GM10248 (cell line): ENCODE data around the gene RRM1.

Experiments used
- CTCF ChIA-PET: fragments of 300-600 bp; sonication (Branson Sonifier 250); formaldehyde crosslinking; extraction: SDS; loops from one replicate; lab custom pipeline; 2021; ENCODE audit warnings: antibody characterized with exemption; lab: Yijun Ruan, JAX
- POLR2A ChIA-PET: fragments of 350-650 bp; sonication (Branson Sonifier 250); formaldehyde crosslinking; extraction: SDS; loops from one replicate; lab custom pipeline; 2020; ENCODE audit warnings: antibody characterized with exemption; lab: Yijun Ruan, JAX
- DNase-seq: peaks from one replicate; pipeline ENCODE4 v3.0.0; 2012; ENCODE audit errors: extremely low spot score
- TF ChIP-seq, protein P1 (sequence below): IDR thresholded peaks from 2 replicates; pipeline ENCODE4 v1.5.1; 2012; ENCODE audit warnings: mild to moderate bottlenecking, low read depth; ENCODE audit errors: extremely low read depth, missing control alignments, control extremely low read depth

The RRM1 gene

GRCh38 chr11:4054643-4055042, 40.0 kb upstream of the RRM1 start:
- DNase-seq: no peak
- ChIA-PET POLR2A (no interaction called here), CTCF (interaction anchor here (0.9 to 34.0 kb wide), 6 partner anchors 10 to 205 kb away, joined by 3 to 1411 read pairs (median 18); partner anchors contain the start of genes RHOG and STIM1)
- TF ChIP-seq, protein P1, sequence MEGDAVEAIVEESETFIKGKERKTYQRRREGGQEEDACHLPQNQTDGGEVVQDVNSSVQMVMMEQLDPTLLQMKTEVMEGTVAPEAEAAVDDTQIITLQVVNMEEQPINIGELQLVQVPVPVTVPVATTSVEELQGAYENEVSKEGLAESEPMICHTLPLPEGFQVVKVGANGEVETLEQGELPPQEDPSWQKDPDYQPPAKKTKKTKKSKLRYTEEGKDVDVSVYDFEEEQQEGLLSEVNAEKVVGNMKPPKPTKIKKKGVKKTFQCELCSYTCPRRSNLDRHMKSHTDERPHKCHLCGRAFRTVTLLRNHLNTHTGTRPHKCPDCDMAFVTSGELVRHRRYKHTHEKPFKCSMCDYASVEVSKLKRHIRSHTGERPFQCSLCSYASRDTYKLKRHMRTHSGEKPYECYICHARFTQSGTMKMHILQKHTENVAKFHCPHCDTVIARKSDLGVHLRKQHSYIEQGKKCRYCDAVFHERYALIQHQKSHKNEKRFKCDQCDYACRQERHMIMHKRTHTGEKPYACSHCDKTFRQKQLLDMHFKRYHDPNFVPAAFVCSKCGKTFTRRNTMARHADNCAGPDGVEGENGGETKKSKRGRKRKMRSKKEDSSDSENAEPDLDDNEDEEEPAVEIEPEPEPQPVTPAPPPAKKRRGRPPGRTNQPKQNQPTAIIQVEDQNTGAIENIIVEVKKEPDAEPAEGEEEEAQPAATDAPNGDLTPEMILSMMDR: no peak

GRCh38 chr11:4059424-4059823, 35.2 kb upstream of the RRM1 start:
- ChIA-PET POLR2A (no interaction called here), CTCF (interaction anchor here (1.3 to 34.0 kb wide), 4 partner anchors 14 to 209 kb away, joined by 4 to 1411 read pairs (median 58); partner anchors contain the start of genes RHOG and STIM1)
- no peak for DNase-seq
- TF ChIP-seq, protein P1: no peak

DNA sequence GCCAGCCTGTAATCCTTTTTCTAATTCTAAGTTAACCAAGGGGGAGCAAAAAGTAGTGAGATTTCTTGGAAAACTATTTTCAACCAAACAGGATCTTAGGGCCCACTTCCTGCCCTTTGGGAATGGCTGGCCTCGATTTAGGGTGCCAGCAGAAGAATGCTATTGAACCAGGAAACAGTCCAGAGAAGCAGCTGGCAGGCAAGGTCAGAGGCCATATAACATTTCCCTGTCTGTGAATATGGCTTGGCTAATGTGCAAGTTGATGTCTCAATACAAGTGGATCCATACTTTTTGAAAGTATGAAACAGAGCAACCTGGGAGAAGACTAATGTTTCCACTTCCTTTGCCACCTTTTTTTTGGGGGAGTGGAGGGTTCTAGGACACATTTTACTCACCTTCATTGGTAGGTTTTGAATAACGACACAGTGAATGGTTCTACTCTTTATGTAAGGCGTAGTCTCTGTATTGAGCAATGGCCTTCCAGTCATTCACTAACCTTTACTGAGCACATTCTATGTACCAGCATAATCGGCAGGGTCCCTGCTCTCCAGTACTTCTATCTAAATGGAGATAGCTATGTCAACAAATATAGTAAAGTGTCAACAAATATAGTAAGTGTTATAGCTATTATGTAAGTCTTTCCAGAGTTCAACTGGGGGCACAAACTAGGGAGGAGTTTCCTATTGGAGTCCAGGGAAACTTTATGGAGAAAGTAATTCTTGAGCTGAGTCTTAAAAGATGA, 34.2 kb upstream of the RRM1 start:
- ChIA-PET CTCF (interaction anchor here (1.0 to 34.0 kb wide), 6 partner anchors 13 to 235 kb away, joined by 3 to 1411 read pairs (median 4); partner anchors contain the start of genes RHOG and STIM1), POLR2A (no interaction called here)
- no peak for DNase-seq
- TF ChIP-seq, protein P1: no peak

GRCh38 chr11:4061700-4062099, 32.9 kb upstream of the RRM1 start:
- ChIA-PET POLR2A (no interaction called here), CTCF (interaction anchor here (1.1 to 34.0 kb wide), 4 partner anchors 12 to 237 kb away, joined by 3 to 1411 read pairs (median 56); partner anchors contain the start of genes RHOG and STIM1)
- DNase-seq: no peak
- TF ChIP-seq, protein P1: no peak

DNA sequence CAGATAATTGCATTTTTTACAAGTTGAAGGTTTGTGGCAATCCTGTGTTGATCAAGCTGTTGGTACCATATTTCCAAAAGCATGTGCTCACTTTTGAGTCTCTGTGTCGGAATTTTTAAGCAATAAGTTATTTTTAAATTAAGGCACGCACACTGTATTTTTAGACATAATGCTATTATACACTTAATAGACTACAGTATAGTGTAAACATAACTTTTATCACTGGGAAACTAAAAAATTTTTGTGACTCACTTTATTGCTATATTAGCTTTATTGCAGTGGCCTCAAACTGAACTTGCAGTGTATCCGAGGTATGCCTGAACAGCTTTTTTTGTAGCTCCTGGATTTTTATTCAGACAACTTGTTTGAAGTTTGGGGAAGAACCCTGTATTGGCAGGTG, 31.3 kb upstream of the RRM1 start:
- no peak for DNase-seq
- TF ChIP-seq, protein P1: no peak
- ChIA-PET POLR2A (no interaction called here), CTCF (interaction anchor here (0.6 to 34.0 kb wide), 6 partner anchors 8 to 213 kb away, joined by 3 to 1411 read pairs (median 11); partner anchors contain the start of genes RHOG and STIM1)

GRCh38 chr11:4064278-4064955, 30.2 kb upstream of the RRM1 start:
- ChIA-PET CTCF (interaction anchor here (0.6 to 34.0 kb wide), 10 partner anchors 9 to 266 kb away, joined by 3 to 1411 read pairs (median 3); partner anchors contain the start of genes RHOG and STIM1), POLR2A (interaction anchor here (0.5 kb wide), 1 partner anchor 15 kb away, joined by 4 read pairs; no protein-coding TSS in a partner anchor)
- TF ChIP-seq, protein P1: no peak
- DNase-seq: no peak
